PFSK-1 (cell line): Measurements from ENCODE around the gene FYN.

Experiments
- FOXP2 ChIP-seq: optimal IDR thresholded peaks from 2 replicates; pipeline ENCODE3; 2011; ENCODE audit warnings: borderline replicate concordance, control low read depth, inconsistent platforms; ENCODE audit not compliant: insufficient read depth; ENCODE audit errors: extremely low read length, extremely low read depth
- POLR2AphosphoS5 ChIP-seq: IDR thresholded peaks from 2 replicates; pipeline ENCODE4 v1.6.1; 2012; ENCODE audit warnings: low read depth, mild to moderate bottlenecking, control low read depth, low read length, moderate library complexity
- REST ChIP-seq, 2 experiments: IDR thresholded peaks; 2 replicates each; pipeline versions ENCODE4 v1.6.1 to v1.8.0; 2011 to 2012; ENCODE audit warnings: low read depth in 2 of 2, low read length in 2 of 2, control low read depth in 1 of 2, inconsistent platforms in 1 of 2, mild to moderate bottlenecking in 1 of 2, moderate library complexity in 1 of 2; ENCODE audit not compliant: insufficient read depth in 1 of 2
- SIN3A ChIP-seq: IDR thresholded peaks from 2 replicates; pipeline ENCODE4 v1.6.1; 2012; ENCODE audit warnings: mild to moderate bottlenecking, low read length, moderate library complexity, borderline replicate concordance; ENCODE audit not compliant: insufficient read depth
- TAF1 ChIP-seq: IDR thresholded peaks from 2 replicates; pipeline ENCODE4 v1.6.1; 2012; ENCODE audit warnings: low read length, control low read depth, borderline replicate concordance; ENCODE audit not compliant: insufficient read depth

FYN gene

GRCh38 chr6:111894272-111894671 lies 21.0 kb upstream of the FYN start:
- TF ChIP-seq TAF1 (no peak), FOXP2 (no peak), SIN3A (no peak), REST (IDR thresholded peaks at IDR 0.05; ENCODE audit: insufficient read depth in 1 of 2, low read depth in 2 of 2, low read length in 2 of 2) (no peak), POLR2AphosphoS5 (no peak)

- TF ChIP-seq POLR2AphosphoS5 (no peak), FOXP2 (no peak), SIN3A (no peak), TAF1 (no peak), REST (IDR thresholded peaks at IDR 0.05; ENCODE audit: insufficient read depth in 1 of 2, low read depth in 2 of 2, low read length in 2 of 2) (no peak)
Measured at GRCh38 chr6:111892431-111892830, 19.2 kb upstream of the FYN start.

- no peak for TF ChIP-seq FOXP2
- TF ChIP-seq POLR2AphosphoS5, result no peak
- TF ChIP-seq REST (IDR thresholded peaks at IDR 0.05; ENCODE audit: insufficient read depth in 1 of 2, low read depth in 2 of 2, low read length in 2 of 2), result no peak
- no peak for TF ChIP-seq TAF1
- no peak for TF ChIP-seq SIN3A
Measured at GRCh38 chr6:111890988-111891387, 17.7 kb upstream of the FYN start.

GRCh38 chr6:111888928-111889695 lies 15.9 kb upstream of the FYN start:
- TF ChIP-seq REST (IDR thresholded peaks at IDR 0.05; ENCODE audit: insufficient read depth in 1 of 2, low read depth in 2 of 2, low read length in 2 of 2), result no peak
- TF ChIP-seq TAF1, result no peak
- TF ChIP-seq SIN3A, result no peak
- TF ChIP-seq FOXP2, result no peak
- TF ChIP-seq POLR2AphosphoS5, result no peak

- TF ChIP-seq FOXP2, result no peak
- TF ChIP-seq TAF1, result no peak
- no peak for TF ChIP-seq POLR2AphosphoS5
- no peak for TF ChIP-seq REST (IDR thresholded peaks at IDR 0.05; ENCODE audit: insufficient read depth in 1 of 2, low read depth in 2 of 2, low read length in 2 of 2)
- TF ChIP-seq SIN3A, result no peak
Measured at GRCh38 chr6:111885373-111886027, 12.2 kb upstream of the FYN start.
